ENCODE results near the gene AFG1L. TPM values are rescaled to one million over a fixed set of nuclear protein-coding genes. Genes with fewer than 3 reads are reported as not detected.

The AFG1L gene
- total RNA-seq, 1 donor from 2014 or later: 9.4 TPM

GRCh38 chr6:108417027-108417426 lies 122.2 kb downstream of the AFG1L start:
- peaks cover 17% of the 10 kb centered on the region for H3K36me3 Mint-ChIP-seq (ENCODE audit: unreplicated experiment)
- no peak overlapping the region for H3K27ac Mint-ChIP-seq (ENCODE audit: unreplicated experiment)
- no peaks in the 10 kb centered on the region for H3K4me1 Mint-ChIP-seq (ENCODE audit: low read depth, unreplicated experiment)
- no peaks in the 10 kb centered on the region for H3K9me3 Mint-ChIP-seq (ENCODE audit: unreplicated experiment)
- no peaks in the 10 kb centered on the region for H3K27me3 Mint-ChIP-seq (ENCODE audit: unreplicated experiment)
- TF ChIP-seq CTCF (IDR thresholded peaks at IDR 0.05; ENCODE audit: partially characterized antibody, unreplicated experiment): no peak
- DNase-seq: no peak
- H3K4me3 Mint-ChIP-seq (ENCODE audit: unreplicated experiment): no peak overlapping the region

- Mint-ChIP-seq H3K4me3 (ENCODE audit: unreplicated experiment) (no peak overlapping the region), H3K27me3 (ENCODE audit: unreplicated experiment) (no peaks in the 10 kb centered on the region), H3K9me3 (ENCODE audit: unreplicated experiment) (no peaks in the 10 kb centered on the region), H3K27ac (ENCODE audit: unreplicated experiment) (no peak overlapping the region), H3K4me1 (ENCODE audit: low read depth, unreplicated experiment) (no peaks in the 10 kb centered on the region), H3K36me3 (ENCODE audit: unreplicated experiment) (no peaks in the 10 kb centered on the region)
- no peak for DNase-seq
- no peak for TF ChIP-seq CTCF (IDR thresholded peaks at IDR 0.05; ENCODE audit: partially characterized antibody, unreplicated experiment)
Observed at GRCh38 chr6:108419474-108419873, 124.6 kb downstream of the AFG1L start.

- no peak for DNase-seq
- Mint-ChIP-seq H3K4me3 (ENCODE audit: unreplicated experiment) (no peak overlapping the region), H3K27me3 (ENCODE audit: unreplicated experiment) (no peaks in the 10 kb centered on the region), H3K4me1 (ENCODE audit: low read depth, unreplicated experiment) (no peaks in the 10 kb centered on the region), H3K36me3 (ENCODE audit: unreplicated experiment) (no peaks in the 10 kb centered on the region), H3K27ac (ENCODE audit: unreplicated experiment) (no peak overlapping the region), H3K9me3 (ENCODE audit: unreplicated experiment) (no peaks in the 10 kb centered on the region)
- TF ChIP-seq CTCF (IDR thresholded peaks at IDR 0.05; ENCODE audit: partially characterized antibody, unreplicated experiment): no peak
Observed at GRCh38 chr6:108419934-108420609, 125.2 kb downstream of the AFG1L start.

GRCh38 chr6:108421366-108421765 lies 126.5 kb downstream of the AFG1L start:
- Mint-ChIP-seq H3K27me3 (ENCODE audit: unreplicated experiment) (no peaks in the 10 kb centered on the region), H3K9me3 (ENCODE audit: unreplicated experiment) (no peaks in the 10 kb centered on the region), H3K27ac (ENCODE audit: unreplicated experiment) (no peak overlapping the region), H3K4me3 (ENCODE audit: unreplicated experiment) (no peak overlapping the region), H3K36me3 (ENCODE audit: unreplicated experiment) (no peaks in the 10 kb centered on the region), H3K4me1 (ENCODE audit: low read depth, unreplicated experiment) (no peaks in the 10 kb centered on the region)
- no peak for TF ChIP-seq CTCF (IDR thresholded peaks at IDR 0.05; ENCODE audit: partially characterized antibody, unreplicated experiment)
- no peak for DNase-seq

- no peak for DNase-seq
- Mint-ChIP-seq H3K4me1 (ENCODE audit: low read depth, unreplicated experiment) (no peaks in the 10 kb centered on the region), H3K27ac (ENCODE audit: unreplicated experiment) (no peak overlapping the region), H3K4me3 (ENCODE audit: unreplicated experiment) (no peak overlapping the region), H3K9me3 (ENCODE audit: unreplicated experiment) (no peaks in the 10 kb centered on the region), H3K36me3 (ENCODE audit: unreplicated experiment) (no peaks in the 10 kb centered on the region), H3K27me3 (ENCODE audit: unreplicated experiment) (no peaks in the 10 kb centered on the region)
- TF ChIP-seq CTCF (IDR thresholded peaks at IDR 0.05; ENCODE audit: partially characterized antibody, unreplicated experiment): no peak
Observed at GRCh38 chr6:108423982-108424705, 129.3 kb downstream of the AFG1L start.

Measured in glutamatergic neuron (in vitro differentiated cells).